Endothelial cell (in vitro differentiated cells): ENCODE results near the gene ITGA4. TPM values are rescaled to one million over a fixed set of nuclear protein-coding genes. Genes with fewer than 3 reads are reported as not detected.

Experiments used
- DNase-seq: peaks from one replicate; pipeline ENCODE4 v3.0.0; 2021; ENCODE audit warnings: low spot score
- H3K27ac Mint-ChIP-seq: one replicate; pipeline ENCODE4 v1.8.0; 2021; ENCODE audit warnings: mixed read lengths, inconsistent platforms; ENCODE audit not compliant: unreplicated experiment
- H3K27me3 Mint-ChIP-seq: one replicate; pipeline ENCODE4 v1.8.0; 2021; ENCODE audit warnings: mild to moderate bottlenecking, moderate library complexity, mixed read lengths, inconsistent platforms; ENCODE audit not compliant: unreplicated experiment
- H3K36me3 Mint-ChIP-seq: one replicate; pipeline ENCODE4 v1.8.0; 2021; ENCODE audit warnings: mild to moderate bottlenecking, low read depth, mixed read lengths, inconsistent platforms; ENCODE audit not compliant: unreplicated experiment
- H3K4me1 Mint-ChIP-seq: one replicate; pipeline ENCODE4 v1.8.0; 2021; ENCODE audit warnings: mild to moderate bottlenecking, mixed read lengths, inconsistent platforms; ENCODE audit not compliant: unreplicated experiment
- H3K4me3 Mint-ChIP-seq: one replicate; pipeline ENCODE4 v1.8.0; 2021; ENCODE audit warnings: mild to moderate bottlenecking, mixed read lengths, inconsistent platforms; ENCODE audit not compliant: unreplicated experiment
- H3K9me3 Mint-ChIP-seq: one replicate; pipeline ENCODE4 v1.8.0; 2021; ENCODE audit warnings: mixed read lengths, inconsistent platforms; ENCODE audit not compliant: unreplicated experiment
- total RNA-seq: library from RNA; stranded (reverse); fragmentation: NEBNext Ultra II Directional; extraction: Animal tissue kit (Norgen Biotek cat#: 25700); gene quantifications from one replicate; pipeline ENCODE4 v1.2.1, GENCODE V29; 2021; ENCODE audit not compliant: unreplicated experiment
- TF ChIP-seq, protein P1 (sequence below): fragments of 200-600 bp; sonication (generic); IDR thresholded peaks from one replicate; pipeline ENCODE4 v1.5.0; 2021; ENCODE audit warnings: antibody characterized with exemption; ENCODE audit not compliant: unreplicated experiment

ITGA4 gene
- total RNA-seq, 1 donor from 2014 or later = 5.7 TPM

DNA sequence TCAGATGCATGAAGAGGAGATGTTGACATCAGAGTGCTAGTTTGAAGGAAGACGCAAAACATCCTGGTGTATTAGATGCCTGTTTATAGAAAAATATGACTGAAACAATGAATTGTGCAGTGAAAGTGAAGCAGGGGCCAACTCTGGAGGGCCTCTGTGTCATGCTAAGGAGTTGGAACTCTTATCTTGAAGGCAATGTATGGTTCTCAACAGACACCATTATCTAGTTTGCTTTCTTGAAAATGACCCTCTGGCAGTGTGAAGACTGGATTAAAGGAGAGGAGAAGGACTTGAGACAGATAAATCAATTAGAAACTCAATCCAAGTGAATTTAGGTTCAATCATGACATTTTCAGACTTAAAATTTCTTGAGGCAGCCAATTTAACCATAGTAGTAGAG, 63.1 kb downstream of the ITGA4 start:
- H3K4me1 Mint-ChIP-seq = no peaks in the 10 kb centered on the region
- no peak overlapping the region for H3K27ac Mint-ChIP-seq
- no peak overlapping the region for H3K4me3 Mint-ChIP-seq
- DNase-seq = no peak
- no peaks in the 10 kb centered on the region for H3K27me3 Mint-ChIP-seq
- H3K9me3 Mint-ChIP-seq = no peaks in the 10 kb centered on the region
- TF ChIP-seq, protein P1, sequence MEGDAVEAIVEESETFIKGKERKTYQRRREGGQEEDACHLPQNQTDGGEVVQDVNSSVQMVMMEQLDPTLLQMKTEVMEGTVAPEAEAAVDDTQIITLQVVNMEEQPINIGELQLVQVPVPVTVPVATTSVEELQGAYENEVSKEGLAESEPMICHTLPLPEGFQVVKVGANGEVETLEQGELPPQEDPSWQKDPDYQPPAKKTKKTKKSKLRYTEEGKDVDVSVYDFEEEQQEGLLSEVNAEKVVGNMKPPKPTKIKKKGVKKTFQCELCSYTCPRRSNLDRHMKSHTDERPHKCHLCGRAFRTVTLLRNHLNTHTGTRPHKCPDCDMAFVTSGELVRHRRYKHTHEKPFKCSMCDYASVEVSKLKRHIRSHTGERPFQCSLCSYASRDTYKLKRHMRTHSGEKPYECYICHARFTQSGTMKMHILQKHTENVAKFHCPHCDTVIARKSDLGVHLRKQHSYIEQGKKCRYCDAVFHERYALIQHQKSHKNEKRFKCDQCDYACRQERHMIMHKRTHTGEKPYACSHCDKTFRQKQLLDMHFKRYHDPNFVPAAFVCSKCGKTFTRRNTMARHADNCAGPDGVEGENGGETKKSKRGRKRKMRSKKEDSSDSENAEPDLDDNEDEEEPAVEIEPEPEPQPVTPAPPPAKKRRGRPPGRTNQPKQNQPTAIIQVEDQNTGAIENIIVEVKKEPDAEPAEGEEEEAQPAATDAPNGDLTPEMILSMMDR = no peak
- no peaks in the 10 kb centered on the region for H3K36me3 Mint-ChIP-seq

DNA sequence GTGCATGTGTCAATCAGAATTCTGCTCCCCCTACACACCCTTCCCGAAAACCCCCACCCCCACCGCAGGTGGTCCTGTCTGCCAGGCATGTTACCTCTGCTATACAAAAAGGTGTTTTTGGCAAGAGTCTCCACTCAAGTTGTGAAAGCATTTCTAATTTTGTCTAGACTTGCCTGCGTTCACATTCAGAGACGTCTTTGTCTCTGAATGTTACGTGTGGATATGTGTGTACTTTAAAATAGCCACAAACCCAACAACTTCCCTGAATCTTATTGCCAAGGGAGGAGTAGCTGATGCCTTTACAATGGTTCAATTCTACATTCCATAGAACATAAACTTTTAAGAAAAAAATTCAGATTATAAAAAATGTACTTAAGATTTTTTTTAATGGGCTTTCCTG, 66.6 kb downstream of the ITGA4 start:
- H3K4me1 Mint-ChIP-seq = no peaks in the 10 kb centered on the region

DNA sequence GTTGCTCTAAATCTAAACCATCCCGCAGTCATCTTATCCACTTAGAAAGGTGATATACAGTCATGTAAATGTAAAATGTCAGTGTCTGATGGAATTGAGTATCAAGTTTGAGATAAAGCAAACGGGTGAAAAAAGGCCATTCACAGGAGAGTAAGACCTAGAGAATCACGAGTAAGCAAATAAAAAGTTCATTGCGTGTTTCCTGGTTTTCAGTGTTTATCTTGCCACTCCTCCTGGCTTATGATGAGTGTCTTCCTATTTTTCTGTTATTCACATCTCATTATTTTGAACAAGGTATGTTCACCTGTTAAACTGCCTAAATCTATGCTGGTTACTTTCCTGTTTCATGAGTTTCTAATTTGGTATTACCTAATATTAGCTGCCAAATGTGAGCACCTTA, 68.8 kb downstream of the ITGA4 start:
- H3K4me1 Mint-ChIP-seq = no peaks in the 10 kb centered on the region
- H3K9me3 Mint-ChIP-seq = no peaks in the 10 kb centered on the region
- H3K27me3 Mint-ChIP-seq = no peaks in the 10 kb centered on the region
- no peaks in the 10 kb centered on the region for H3K36me3 Mint-ChIP-seq
- no peak overlapping the region for H3K27ac Mint-ChIP-seq
- H3K4me3 Mint-ChIP-seq = no peak overlapping the region
- TF ChIP-seq, protein P1 = no peak
- no peak for DNase-seq

More for the DNA sequence above, 66.6 kb downstream of the ITGA4 start:
- H3K9me3 Mint-ChIP-seq = no peaks in the 10 kb centered on the region
- TF ChIP-seq, protein P1 = no peak
- DNase-seq = no peak
- H3K27ac Mint-ChIP-seq = no peak overlapping the region
- no peaks in the 10 kb centered on the region for H3K27me3 Mint-ChIP-seq
- no peak overlapping the region for H3K4me3 Mint-ChIP-seq
- H3K36me3 Mint-ChIP-seq = no peaks in the 10 kb centered on the region

GRCh38 chr2:181527058-181527457, 69.9 kb downstream of the ITGA4 start:
- TF ChIP-seq, protein P1 = no peak
- H3K27me3 Mint-ChIP-seq = no peaks in the 10 kb centered on the region
- DNase-seq = no peak
- no peaks in the 10 kb centered on the region for H3K4me1 Mint-ChIP-seq
- no peaks in the 10 kb centered on the region for H3K9me3 Mint-ChIP-seq
- no peak overlapping the region for H3K4me3 Mint-ChIP-seq
- H3K27ac Mint-ChIP-seq = no peak overlapping the region
- H3K36me3 Mint-ChIP-seq = no peaks in the 10 kb centered on the region

DNA sequence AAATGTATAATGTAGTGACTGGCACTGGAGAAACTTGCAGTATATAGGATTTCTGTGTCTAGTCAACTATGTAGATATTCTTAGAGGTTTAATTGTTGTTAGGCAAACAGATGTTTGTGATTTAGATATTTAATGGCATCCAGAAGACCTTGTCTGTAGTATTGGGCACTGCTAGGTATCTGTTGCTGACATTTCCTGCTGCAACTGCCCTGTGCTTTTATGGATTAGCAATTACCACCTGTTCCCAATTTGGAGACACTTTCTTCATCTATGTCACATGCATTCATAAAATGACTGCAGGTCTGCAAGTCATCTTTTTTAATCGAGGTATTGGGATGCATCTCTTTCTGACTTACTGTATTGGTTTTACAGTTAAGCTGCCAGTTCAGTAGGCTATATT, 71.3 kb downstream of the ITGA4 start:
- TF ChIP-seq, protein P1 = no peak
- no peaks in the 10 kb centered on the region for H3K9me3 Mint-ChIP-seq
- H3K27me3 Mint-ChIP-seq = no peaks in the 10 kb centered on the region
- H3K36me3 Mint-ChIP-seq = no peaks in the 10 kb centered on the region
- H3K4me1 Mint-ChIP-seq = no peaks in the 10 kb centered on the region
- no peak for DNase-seq
- no peak overlapping the region for H3K27ac Mint-ChIP-seq
- H3K4me3 Mint-ChIP-seq = no peak overlapping the region
